T47D (cell line): Measurements from ENCODE around the gene MORC2.

Source experiments
- DNase-seq, 2 experiments: peaks; one replicate each; pipeline versions ENCODE4 v3.0.0 to v3.0.0-alpha.2; 2011 to 2012; ENCODE audit warnings: low read depth in 1 of 2, low spot score in 1 of 2
- JUND ChIP-seq: IDR thresholded peaks from 2 replicates; pipeline ENCODE4 v1.6.1; 2012; ENCODE audit warnings: low read depth
- in situ Hi-C: cut with HindIII; loops from 2 replicates; pipeline ENCODE4 v1.10.0; 2016; ENCODE audit warnings: low sequenced_read_pairs, low pct_unique_long_range_greater_than_20kb

MORC2 gene

GRCh38 chr22:30885591-30885990, 83.0 kb downstream of the MORC2 start:
- in situ Hi-C loops: no loop called here
- no peak for DNase-seq
- TF ChIP-seq JUND: no peak

- in situ Hi-C loops: no loop called here
- no peak for DNase-seq
Measured at GRCh38 chr22:30885001-30885366, 83.6 kb downstream of the MORC2 start.

GRCh38 chr22:30884211-30885000, 84.2 kb downstream of the MORC2 start:
- in situ Hi-C loops: no loop called here
- no peak for TF ChIP-seq JUND

More at GRCh38 chr22:30885001-30885366, 83.6 kb downstream of the MORC2 start:
- no peak for TF ChIP-seq JUND

GRCh38 chr22:30883586-30884145, 84.9 kb downstream of the MORC2 start:
- in situ Hi-C loops: no loop called here
- TF ChIP-seq JUND: no peak
- DNase-seq: no peak

More at GRCh38 chr22:30884211-30885000, 84.2 kb downstream of the MORC2 start:
- no peak for DNase-seq

GRCh38 chr22:30882974-30883533, 85.5 kb downstream of the MORC2 start:
- in situ Hi-C loops: no loop called here
- no peak for TF ChIP-seq JUND
- DNase-seq: no peak

- DNase-seq: peak in 1 of 2 experiments; percentile 54
- in situ Hi-C loops: no loop called here
- TF ChIP-seq JUND: no peak
Measured at GRCh38 chr22:30882184-30882717, 86.3 kb downstream of the MORC2 start.

GRCh38 chr22:30881361-30882183, 87.0 kb downstream of the MORC2 start:
- in situ Hi-C loops: no loop called here
- no peak for TF ChIP-seq JUND
- no peak for DNase-seq

- no peak for DNase-seq
- in situ Hi-C loops: no loop called here
- TF ChIP-seq JUND: no peak
Measured at GRCh38 chr22:30880847-30881246, 87.7 kb downstream of the MORC2 start.

GRCh38 chr22:30880181-30880601, 88.4 kb downstream of the MORC2 start:
- DNase-seq: no peak
- TF ChIP-seq JUND: no peak
- in situ Hi-C loops: no loop called here

GRCh38 chr22:30879415-30879797, 89.2 kb downstream of the MORC2 start:
- in situ Hi-C loops: no loop called here
- no peak for TF ChIP-seq JUND
- DNase-seq: no peak

GRCh38 chr22:30878516-30879414, 89.8 kb downstream of the MORC2 start:
- DNase-seq: no peak
- in situ Hi-C loops: no loop called here
- no peak for TF ChIP-seq JUND
